Measurements from ENCODE around the gene KAT14. TPM values are rescaled to one million over a fixed set of nuclear protein-coding genes. Genes with fewer than 3 reads are reported as not detected.
"Not testable (repeated sequence)": the region's sequence is repeated elsewhere in the genome, so short reads cannot be mapped to it uniquely, and the experiment has no call there.

Gene KAT14
- total RNA-seq, 4 donors from 2014 or later = 6.5 to 11.8 (median 9.8) TPM

GRCh38 chr20:18108326-18108725, 29.3 kb upstream of the KAT14 start:
- Histone ChIP-seq H3K4me1 (no peaks in the 10 kb centered on the region), H3K9me3 (no peaks in the 10 kb centered on the region), H3K4me3 (no peak overlapping the region), H3K36me3 (no peaks in the 10 kb centered on the region), H3K27me3 (no peaks in the 10 kb centered on the region), H3K27ac (no peak overlapping the region)
- no peak for TF ChIP-seq CTCF (IDR thresholded peaks at IDR 0.05)
- no peak for TF ChIP-seq POLR2A (IDR thresholded peaks at IDR 0.05)
- intact Hi-C loops (cut with DNase I) = no loop called here
- DNase-seq = no peak
- WGBS, 2 donors = 69 to 77% methylated on average over 2 of the region's 2 CpGs

- H3K36me3 ChIP-seq; H3K4me3 ChIP-seq; H3K27me3 ChIP-seq; intact Hi-C loops (cut with DNase I); H3K4me1 ChIP-seq; H3K27ac ChIP-seq; H3K9me3 ChIP-seq; DNase-seq: not testable (repeated sequence)
- 50 to 65% methylated on average over 1 of the region's 1 CpG for WGBS, 2 donors
These were observed 9.1 kb upstream of the KAT14 start for GRCh38 chr20:18128574-18128973.

- intact Hi-C loops (cut with DNase I) = no loop called here
- Histone ChIP-seq H3K4me1 (peaks cover 0 to 18% (median 0%) of the 10 kb centered on the region in 3 donors), H3K9me3 (no peaks in the 10 kb centered on the region), H3K27me3 (no peaks in the 10 kb centered on the region), H3K36me3 (no peaks in the 10 kb centered on the region), H3K4me3 (no peak overlapping the region), H3K27ac (no peak overlapping the region)
- DNase-seq = no peak
- 89 to 95% methylated on average over 1 of the region's 1 CpG for WGBS, 2 donors
- TF ChIP-seq CTCF (IDR thresholded peaks at IDR 0.05) = no peak
- TF ChIP-seq POLR2A (IDR thresholded peaks at IDR 0.05) = no peak
These were observed 5.0 kb upstream of the KAT14 start for GRCh38 chr20:18132663-18133062.

- H3K4me1 ChIP-seq = peaks cover 4 to 25% (median 8%) of the 10 kb centered on the region in 3 donors
- H3K27me3 ChIP-seq = no peaks in the 10 kb centered on the region
- no peak overlapping the region for H3K4me3 ChIP-seq
- intact Hi-C loops (cut with DNase I) = no loop called here
- WGBS, 2 donors = 17 to 56% methylated on average over 2 of the region's 2 CpGs
- DNase-seq = no peak
- TF ChIP-seq CTCF (IDR thresholded peaks at IDR 0.05) = no peak
- TF ChIP-seq POLR2A (IDR thresholded peaks at IDR 0.05) = no peak
- no peaks in the 10 kb centered on the region for H3K36me3 ChIP-seq
- H3K9me3 ChIP-seq = no peaks in the 10 kb centered on the region
- peak overlapping the region in 2 of 4 donors; percentile 36 to 50 for H3K27ac ChIP-seq
These were observed 3.7 kb upstream of the KAT14 start for GRCh38 chr20:18133962-18134361.

- intact Hi-C loops (cut with DNase I) = no loop called here
- Histone ChIP-seq H3K4me3 (peak overlapping the region; percentile 83 to 94 (median 88)), H3K9me3 (no peaks in the 10 kb centered on the region), H3K27me3 (no peaks in the 10 kb centered on the region), H3K27ac (peak overlapping the region; percentile 88 to 95 (median 94)), H3K36me3 (peaks cover 0 to 12% (median 7%) of the 10 kb centered on the region in 3 donors), H3K4me1 (peaks cover 12 to 52% (median 13%) of the 10 kb centered on the region in 3 donors)
- 0% methylated on average over 2 to 3 of the region's 15 CpGs for WGBS, 2 donors
- TF ChIP-seq POLR2A (IDR thresholded peaks at IDR 0.05) (no peak), CTCF (IDR thresholded peaks at IDR 0.05) (no peak)
- no peak for DNase-seq
These were observed 561 bp downstream of the KAT14 start for GRCh38 chr20:18138266-18138582.
